CD4-positive, alpha-beta T cell treated with Interleukin-17A for 1 hour (primary cell): ENCODE data around the gene IFNA4.

Source experiments
- DNase-seq: peaks from one replicate; pipeline ENCODE4 v3.0.0-alpha.2; 2020

The IFNA4 gene

DNA sequence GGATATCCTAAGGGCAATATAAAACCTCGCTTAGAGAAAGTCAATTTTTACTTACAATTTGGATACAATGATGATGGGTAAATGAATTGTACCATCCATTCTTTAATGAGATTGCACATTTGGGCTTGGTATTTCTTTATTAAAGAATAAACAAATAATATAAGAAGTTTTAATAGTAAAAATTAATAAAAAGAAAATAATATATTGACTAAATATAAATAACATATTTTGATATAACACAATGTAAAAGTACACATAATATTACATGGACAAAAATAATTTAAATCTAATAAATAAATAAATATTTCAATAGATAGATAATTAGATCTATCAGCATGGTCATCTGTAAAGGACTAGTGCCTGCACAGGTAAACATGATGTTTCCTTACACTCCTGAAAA, 21.9 kb downstream of the IFNA4 start:
- no peak for DNase-seq

DNA sequence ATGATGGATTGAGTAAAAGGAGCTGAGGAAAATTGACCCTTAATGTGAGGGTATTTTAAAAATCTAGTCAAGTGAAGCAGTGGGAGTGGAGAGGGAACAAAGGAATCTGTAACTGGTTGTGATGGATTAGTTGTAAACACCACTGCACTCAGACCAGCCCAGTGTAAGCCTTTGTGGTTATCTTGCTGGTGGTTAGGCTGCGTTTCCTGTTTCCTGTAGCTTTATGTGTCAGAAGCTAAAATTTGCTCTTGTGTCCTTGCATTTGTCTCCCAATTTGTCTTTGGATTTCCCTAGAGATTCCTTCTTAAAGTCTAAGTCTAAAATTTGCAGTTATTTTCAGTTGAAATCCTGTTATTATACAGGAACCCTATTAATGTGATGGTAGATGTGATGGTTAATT, 27.2 kb downstream of the IFNA4 start:
- DNase-seq = peak; percentile 66

DNA sequence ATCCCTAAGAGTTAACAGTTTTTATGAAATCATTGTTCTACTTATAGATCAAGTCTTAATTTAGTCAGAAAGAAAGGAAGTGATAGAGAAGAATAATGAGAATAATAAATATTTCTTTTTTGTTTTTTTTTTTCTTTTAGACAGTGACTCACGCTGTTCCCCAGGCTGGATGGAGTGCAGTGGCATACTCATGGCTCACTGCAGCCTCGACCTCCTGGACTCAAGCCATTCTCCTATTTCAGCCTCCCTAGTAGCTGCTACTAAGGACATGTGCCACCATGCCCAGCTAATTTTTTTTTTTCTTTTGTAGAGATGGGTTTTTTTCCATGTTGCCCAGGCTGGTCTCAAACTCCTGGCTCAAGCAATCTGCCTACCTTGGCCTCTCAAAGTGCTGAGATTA, 31.9 kb downstream of the IFNA4 start:
- DNase-seq = no peak

DNA sequence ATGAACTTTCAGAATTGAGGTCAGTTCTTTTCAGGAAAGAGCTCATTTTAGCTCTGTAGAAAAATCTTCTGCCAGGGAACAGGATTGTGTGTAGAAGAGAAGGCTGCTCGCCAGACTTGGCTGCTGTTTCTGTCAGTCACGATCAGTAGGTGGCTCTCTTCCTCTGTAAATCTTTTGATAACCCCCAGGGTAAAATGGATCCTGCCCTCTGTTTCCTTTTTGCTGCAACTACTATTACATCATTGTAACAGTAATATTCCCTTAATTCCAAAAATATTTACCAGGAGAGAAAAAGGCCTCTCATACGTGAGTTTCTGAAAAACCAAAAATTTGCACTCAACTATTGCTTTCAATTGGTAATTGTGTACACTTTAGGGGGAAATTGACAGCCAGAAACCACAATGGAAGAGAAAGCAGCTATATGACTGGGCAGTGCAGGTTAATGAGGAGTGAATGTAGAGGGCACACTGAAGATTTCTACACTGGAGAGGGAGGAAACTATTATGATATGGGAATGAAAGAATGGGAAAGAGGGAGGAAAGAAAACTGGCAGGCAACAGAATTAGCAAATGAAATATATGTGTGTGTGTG, 33.3 kb downstream of the IFNA4 start:
- peak; percentile 46 for DNase-seq

DNA sequence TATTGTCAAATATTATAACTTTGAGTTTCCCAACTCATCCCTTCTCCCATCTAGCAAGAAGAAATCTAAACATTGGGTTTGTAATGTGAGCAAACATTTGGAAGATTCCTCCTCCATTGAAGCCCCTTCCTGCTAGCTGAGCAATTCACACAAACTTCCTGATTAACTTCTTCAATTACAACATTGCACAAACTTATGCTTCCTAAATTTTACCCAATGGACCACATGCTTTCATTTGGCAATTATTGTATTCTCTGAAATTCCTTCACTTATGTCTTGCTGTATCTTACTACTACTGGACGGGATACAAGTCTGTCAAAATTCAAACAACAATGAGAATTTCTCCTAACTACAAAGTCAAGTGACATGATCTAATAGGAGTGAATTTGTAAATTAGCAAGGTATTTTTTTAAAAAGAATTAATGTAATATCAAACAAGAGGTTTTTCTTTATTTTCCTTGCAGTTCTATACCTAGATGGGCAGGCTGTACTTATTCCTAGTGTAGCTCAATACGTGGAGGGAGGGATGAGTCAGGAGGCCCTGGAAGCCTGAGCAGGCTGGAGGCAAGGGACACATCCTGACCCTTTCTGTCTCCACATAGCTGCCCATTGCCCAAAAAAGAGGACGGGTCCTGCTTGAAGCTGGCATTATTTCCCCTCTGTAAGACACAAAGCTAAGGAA, 33.9 kb downstream of the IFNA4 start:
- no peak for DNase-seq

DNA sequence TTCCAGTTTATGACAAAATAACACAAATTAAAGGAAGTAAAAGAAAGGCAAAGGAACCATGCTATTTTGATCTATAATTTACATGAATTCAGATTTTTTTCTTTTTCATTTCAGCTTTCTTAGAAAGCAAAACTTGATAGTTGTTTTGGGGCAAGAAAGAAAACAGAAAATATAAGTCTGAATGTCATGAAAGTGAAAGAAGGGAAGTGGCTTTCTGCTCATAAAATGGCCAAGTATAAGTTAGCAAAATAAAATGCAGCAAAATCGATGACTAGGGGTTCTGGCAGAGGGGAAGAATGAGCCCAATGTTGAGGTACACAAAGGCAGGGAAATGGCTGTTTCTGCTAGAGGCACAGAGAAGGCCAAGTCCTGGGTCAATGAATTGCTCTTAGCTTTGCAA, 42.8 kb downstream of the IFNA4 start:
- DNase-seq = no peak

DNA sequence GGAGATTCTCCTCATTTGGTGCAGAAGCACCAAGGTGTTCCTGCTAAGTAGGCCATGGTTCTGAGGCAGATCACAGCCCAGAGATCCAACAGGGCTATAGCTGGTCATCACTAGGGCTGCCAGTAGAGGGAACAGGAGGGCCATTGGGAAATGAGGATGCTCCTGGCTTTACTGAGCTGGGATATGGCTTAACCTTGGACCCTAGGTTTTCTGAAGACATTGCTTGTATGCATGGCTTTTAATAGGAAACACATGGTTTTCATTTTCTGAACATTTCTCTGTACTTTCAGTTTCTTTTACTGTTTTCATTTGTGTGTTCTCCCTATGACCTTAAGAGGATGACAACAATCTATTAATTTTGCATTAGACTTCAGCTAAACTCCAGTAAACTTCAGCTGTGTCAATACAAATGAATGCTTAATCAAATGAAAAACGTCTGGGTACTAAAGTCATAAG, 45.9 kb downstream of the IFNA4 start, which contains the start of gene IFNW1:
TSS of gene IFNW1 (minus strand) at position 406 of the 456 bp plus-strand sequence. CDS start at position 144, 262 bp downstream.
- no peak for DNase-seq

DNA sequence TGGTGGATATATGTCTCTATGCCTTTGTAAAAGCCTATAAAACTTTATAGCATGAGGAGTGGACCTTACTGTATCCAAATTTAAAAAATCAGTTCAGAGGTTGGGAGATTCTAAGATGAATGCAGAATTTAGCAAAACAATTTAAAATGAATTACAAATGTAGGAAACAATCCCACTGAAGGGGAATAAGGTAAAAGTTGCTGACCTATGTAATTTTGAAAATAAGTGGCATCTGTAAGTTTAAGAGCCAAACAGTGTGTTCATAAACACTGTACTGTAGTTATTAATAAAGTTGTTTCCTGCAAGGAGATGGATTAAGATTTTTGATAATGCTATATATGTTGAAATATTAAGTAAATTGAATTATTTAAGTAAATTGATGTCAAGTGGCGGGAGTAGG, 50.4 kb downstream of the IFNA4 start:
- no peak for DNase-seq
